Erythroblast (primary cell): ENCODE data around the gene HEXIM2.

ENCODE experiments used
- GATA1 ChIP-seq: IDR thresholded peaks from 2 replicates; pipeline ENCODE4 v1.6.1; 2011; ENCODE audit warnings: low read depth, mild to moderate bottlenecking, control low read depth, low read length, moderate library complexity
- POLR2A ChIP-seq: IDR thresholded peaks from 2 replicates; pipeline ENCODE4 v1.6.1; 2011; ENCODE audit warnings: mild to moderate bottlenecking, low read length

DNA sequence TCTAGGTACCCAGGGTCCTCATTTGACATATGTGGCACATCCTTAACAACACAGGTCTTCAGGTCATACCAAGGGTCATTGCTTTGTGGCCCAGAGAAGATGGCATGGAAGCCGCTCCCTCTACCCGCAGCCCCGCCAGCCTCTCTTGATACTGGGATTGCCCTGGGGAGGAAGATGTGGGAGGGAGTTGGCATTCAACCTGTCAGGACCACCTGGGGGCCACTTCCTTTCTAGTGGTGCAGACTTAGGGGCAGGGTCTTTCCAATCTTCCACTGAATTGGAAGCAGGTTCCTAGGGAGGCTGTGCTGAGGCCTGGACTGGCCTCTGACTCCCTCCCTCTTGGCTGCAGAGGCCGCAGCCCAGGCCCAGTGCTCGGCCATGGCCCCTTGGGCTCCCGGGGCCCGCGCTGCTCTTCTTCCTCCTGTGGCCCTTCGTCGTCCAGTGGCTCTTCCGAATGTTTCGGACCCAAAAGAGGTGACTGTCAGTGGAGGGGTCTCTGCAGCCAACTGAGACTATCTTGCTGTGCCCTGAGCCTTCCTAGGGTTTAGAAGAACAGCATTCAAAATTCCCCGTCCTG is 18.5 kb upstream of the HEXIM2 start:
- TF ChIP-seq POLR2A: no peak
- TF ChIP-seq GATA1: no peak
